Astrocyte (in vitro differentiated cells and primary cell): ENCODE measurements around the gene PTH1R. TPM values are rescaled to one million over a fixed set of nuclear protein-coding genes. Genes with fewer than 3 reads are reported as not detected.

Experiments used
- DNase-seq: peaks from one replicate; pipeline ENCODE4 v3.0.0-alpha.2; 2010; ENCODE audit warnings: low read depth
- FAIRE-seq: peaks from 2 replicates; lab custom pipeline; 2011; peaks lifted over from hg19 to GRCh38; lab: Jason Lieb, UNC
- H2AFZ ChIP-seq: 2 replicates; pipeline ENCODE4 v1.6.0; 2012; ENCODE audit warnings: low read depth, low read length, inconsistent platforms
- H3K27ac ChIP-seq: 2 replicates; pipeline ENCODE4 v1.5.1; 2011; ENCODE audit warnings: low read depth, low read length, inconsistent platforms
- H3K27me3 ChIP-seq: 2 replicates; pipeline ENCODE4 v1.6.0; 2011; ENCODE audit warnings: low read length, inconsistent platforms; ENCODE audit not compliant: insufficient read depth
- H3K36me3 ChIP-seq: 2 replicates; pipeline ENCODE4 v1.5.1; 2011; ENCODE audit warnings: low read length, inconsistent platforms; ENCODE audit not compliant: insufficient read depth
- H3K4me1 ChIP-seq: 2 replicates; pipeline ENCODE4 v1.5.1; 2011; ENCODE audit warnings: low read length, inconsistent platforms; ENCODE audit not compliant: insufficient read depth
- H3K4me2 ChIP-seq: 2 replicates; pipeline ENCODE4 v1.6.0; 2012; ENCODE audit warnings: low read length, inconsistent platforms
- H3K4me3 ChIP-seq: 2 replicates; pipeline ENCODE4 v1.5.1; 2011; ENCODE audit warnings: low read depth, mild to moderate bottlenecking, low read length, inconsistent platforms; ENCODE audit not compliant: insufficient read depth
- H3K79me2 ChIP-seq: 2 replicates; pipeline ENCODE4 v1.6.0; 2012; ENCODE audit warnings: mild to moderate bottlenecking, low read length, inconsistent platforms; ENCODE audit not compliant: insufficient read depth
- H3K9ac ChIP-seq: 2 replicates; pipeline ENCODE4 v1.6.0; 2012; ENCODE audit warnings: mild to moderate bottlenecking, low read length, inconsistent platforms
- H3K9me3 ChIP-seq: 2 replicates; pipeline ENCODE4 v1.5.1; 2012; ENCODE audit warnings: low read depth, mild to moderate bottlenecking, low read length, inconsistent platforms; ENCODE audit not compliant: insufficient read depth
- H4K20me1 ChIP-seq: 2 replicates; pipeline ENCODE4 v1.6.0; 2012; ENCODE audit warnings: low read length, inconsistent platforms; ENCODE audit not compliant: insufficient read depth
- H3K27ac Mint-ChIP-seq: one replicate; pipeline ENCODE4 v1.8.0; 2021; ENCODE audit warnings: mild to moderate bottlenecking, mixed read lengths; ENCODE audit not compliant: unreplicated experiment
- H3K27me3 Mint-ChIP-seq: one replicate; pipeline ENCODE4 v1.8.0; 2021; ENCODE audit warnings: low read depth, mixed read lengths; ENCODE audit not compliant: unreplicated experiment
- H3K36me3 Mint-ChIP-seq: one replicate; pipeline ENCODE4 v1.8.0; 2021; ENCODE audit warnings: low read depth, mixed read lengths; ENCODE audit not compliant: unreplicated experiment
- H3K4me1 Mint-ChIP-seq: one replicate; pipeline ENCODE4 v1.8.0; 2021; ENCODE audit warnings: low read depth, mixed read lengths; ENCODE audit not compliant: unreplicated experiment
- H3K4me3 Mint-ChIP-seq: one replicate; pipeline ENCODE4 v1.8.0; 2021; ENCODE audit warnings: mild to moderate bottlenecking, moderate library complexity, mixed read lengths; ENCODE audit not compliant: unreplicated experiment
- H3K9me3 Mint-ChIP-seq: one replicate; pipeline ENCODE4 v1.8.0; 2021; ENCODE audit warnings: mild to moderate bottlenecking, mixed read lengths; ENCODE audit not compliant: unreplicated experiment
- EZH2 ChIP-seq: IDR thresholded peaks from 2 replicates; pipeline ENCODE4 v1.6.1; 2012; ENCODE audit warnings: mild to moderate bottlenecking, low read length, inconsistent platforms; ENCODE audit not compliant: insufficient read depth
- total RNA-seq: library from RNA; stranded (reverse); gene quantifications from 2 replicates; pipeline ENCODE4 v1.2.1, GENCODE V29; 2021
- TF ChIP-seq, protein P1 (sequence below): IDR thresholded peaks from 2 replicates; pipeline ENCODE4 v1.5.1; 2011; ENCODE audit warnings: low read depth, mild to moderate bottlenecking, inconsistent platforms, low read length, moderate library complexity; ENCODE audit not compliant: insufficient read depth

PTH1R gene
- total RNA-seq, 1 donor from 2014 or later: 5.2 TPM

DNA sequence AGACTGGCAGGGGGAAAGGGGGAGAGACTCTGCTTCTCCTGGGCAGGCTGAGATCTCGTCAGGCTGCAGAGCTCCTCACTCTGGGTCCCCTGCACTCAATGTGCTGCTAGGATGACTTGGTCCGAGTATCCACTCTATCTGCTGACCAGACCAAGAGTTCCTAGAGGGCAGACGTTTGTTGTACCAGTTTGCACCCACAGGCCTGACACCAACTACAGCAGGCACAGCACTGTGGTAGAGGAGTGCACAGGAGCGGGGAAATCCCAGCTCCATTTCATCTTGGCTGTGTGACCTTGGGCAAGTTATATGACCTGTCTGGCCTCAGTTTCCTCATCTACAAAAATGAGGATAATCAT lies 70.0 kb downstream of the PTH1R start:
- Histone ChIP-seq H3K9me3 (no peaks in the 10 kb centered on the region), H3K9ac (no peak overlapping the region), H3K4me2 (peak overlapping the region; percentile 30), H3K27ac (no peak overlapping the region), H2AFZ (no peak overlapping the region), H4K20me1 (peaks cover 95% of the 10 kb centered on the region), H3K27me3 (no peaks in the 10 kb centered on the region), H3K4me1 (peaks cover 38% of the 10 kb centered on the region), H3K79me2 (peaks cover 98% of the 10 kb centered on the region), H3K36me3 (no peaks in the 10 kb centered on the region), H3K4me3 (no peak overlapping the region)
- Mint-ChIP-seq H3K27ac (peak overlapping the region; percentile 15), H3K36me3 (peaks cover 19% of the 10 kb centered on the region), H3K4me3 (no peak overlapping the region), H3K27me3 (no peaks in the 10 kb centered on the region), H3K4me1 (peaks cover 48% of the 10 kb centered on the region), H3K9me3 (no peaks in the 10 kb centered on the region)
- no peak for TF ChIP-seq EZH2
- TF ChIP-seq, protein P1, sequence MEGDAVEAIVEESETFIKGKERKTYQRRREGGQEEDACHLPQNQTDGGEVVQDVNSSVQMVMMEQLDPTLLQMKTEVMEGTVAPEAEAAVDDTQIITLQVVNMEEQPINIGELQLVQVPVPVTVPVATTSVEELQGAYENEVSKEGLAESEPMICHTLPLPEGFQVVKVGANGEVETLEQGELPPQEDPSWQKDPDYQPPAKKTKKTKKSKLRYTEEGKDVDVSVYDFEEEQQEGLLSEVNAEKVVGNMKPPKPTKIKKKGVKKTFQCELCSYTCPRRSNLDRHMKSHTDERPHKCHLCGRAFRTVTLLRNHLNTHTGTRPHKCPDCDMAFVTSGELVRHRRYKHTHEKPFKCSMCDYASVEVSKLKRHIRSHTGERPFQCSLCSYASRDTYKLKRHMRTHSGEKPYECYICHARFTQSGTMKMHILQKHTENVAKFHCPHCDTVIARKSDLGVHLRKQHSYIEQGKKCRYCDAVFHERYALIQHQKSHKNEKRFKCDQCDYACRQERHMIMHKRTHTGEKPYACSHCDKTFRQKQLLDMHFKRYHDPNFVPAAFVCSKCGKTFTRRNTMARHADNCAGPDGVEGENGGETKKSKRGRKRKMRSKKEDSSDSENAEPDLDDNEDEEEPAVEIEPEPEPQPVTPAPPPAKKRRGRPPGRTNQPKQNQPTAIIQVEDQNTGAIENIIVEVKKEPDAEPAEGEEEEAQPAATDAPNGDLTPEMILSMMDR: no peak
- DNase-seq (no peak), FAIRE-seq (no peak)

DNA sequence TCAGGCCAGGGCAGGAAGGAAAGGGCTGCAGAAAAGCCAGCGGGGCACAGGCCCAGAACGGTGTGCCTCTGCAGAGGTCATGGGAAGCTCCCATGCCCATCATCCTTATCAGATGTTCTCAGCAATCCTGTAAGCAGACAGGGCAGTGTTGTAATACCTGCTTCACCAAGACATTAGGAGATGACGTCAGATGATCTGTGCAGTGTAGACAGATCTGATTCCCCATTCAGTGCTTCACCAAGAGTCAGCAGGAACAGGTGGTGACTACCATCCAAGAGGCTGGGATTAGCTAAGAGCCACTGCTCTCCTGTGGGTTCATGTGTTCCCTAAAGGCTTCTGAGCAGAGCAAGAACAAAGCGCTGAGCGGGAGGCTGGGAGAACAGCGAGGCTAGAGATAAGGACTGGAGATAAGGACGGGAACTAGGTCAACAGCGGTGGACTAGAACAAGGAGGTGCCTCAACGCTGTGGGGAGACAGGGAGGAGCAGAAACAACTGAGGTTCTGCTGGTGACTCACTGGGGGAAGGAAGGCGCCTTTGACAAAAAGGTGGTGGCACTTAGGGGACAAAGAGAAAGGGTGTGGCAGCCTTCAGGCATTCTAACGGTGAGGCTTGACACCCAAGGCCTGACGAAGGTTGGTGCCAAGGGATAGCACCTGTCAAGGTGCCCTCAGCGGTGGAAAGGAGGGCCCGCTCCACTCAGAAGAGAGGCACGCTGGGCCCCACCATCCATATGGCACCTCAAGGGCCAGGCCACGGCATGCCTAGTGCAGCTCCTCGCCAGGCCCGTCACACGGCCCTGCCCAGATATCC lies 70.7 kb downstream of the PTH1R start:
- no peak overlapping the region for H3K4me3 ChIP-seq
- Mint-ChIP-seq H3K27ac (peak overlapping the region; percentile 15), H3K36me3 (peaks cover 17% of the 10 kb centered on the region), H3K4me3 (no peak overlapping the region), H3K4me1 (peaks cover 45% of the 10 kb centered on the region), H3K27me3 (no peaks in the 10 kb centered on the region), H3K9me3 (no peaks in the 10 kb centered on the region)
- peaks cover 95% of the 10 kb centered on the region for H4K20me1 ChIP-seq
- H3K27me3 ChIP-seq: no peaks in the 10 kb centered on the region
- no peak for TF ChIP-seq EZH2
- TF ChIP-seq, protein P1: no peak
- H3K36me3 ChIP-seq: no peaks in the 10 kb centered on the region
- H3K4me2 ChIP-seq: peak overlapping the region; percentile 30
- no peak overlapping the region for H3K9ac ChIP-seq
- peaks cover 38% of the 10 kb centered on the region for H3K4me1 ChIP-seq
- no peaks in the 10 kb centered on the region for H3K9me3 ChIP-seq
- DNase-seq (peak; percentile 52), FAIRE-seq (no peak)
- H3K27ac ChIP-seq: no peak overlapping the region
- H3K79me2 ChIP-seq: peaks cover 98% of the 10 kb centered on the region
- H2AFZ ChIP-seq: no peak overlapping the region
